Ascending aorta (tissue), 2 donors: ENCODE data around the gene PSKH1. TPM values are rescaled to one million over a fixed set of nuclear protein-coding genes. Genes with fewer than 3 reads are reported as not detected.
A peak's percentile ranks its signal among the peaks of the same experiment; 100 is the strongest.

Experiments used
- DNase-seq, 2 donors: peaks; one replicate each; pipeline ENCODE4 v3.0.0-alpha.2; 2019; ENCODE audit warnings: low spot score in 2 of 2
- H3K27ac ChIP-seq, 2 donors: fragments of 200-600 bp; sonication (generic); one replicate each; pipeline ENCODE4 v1.5.1; 2016 to 2017; ENCODE audit warnings: mild to moderate bottlenecking in 1 of 2
- H3K27me3 ChIP-seq: fragments of 200-600 bp; sonication (generic); one replicate; pipeline ENCODE4 v1.5.1; 2017
- H3K36me3 ChIP-seq, 2 donors: fragments of 200-600 bp; sonication (generic); one replicate each; pipeline ENCODE4 v1.5.1; 2016
- H3K4me1 ChIP-seq, 2 donors: fragments of 200-600 bp; sonication (generic); one replicate each; pipeline ENCODE4 v1.5.1; 2016 to 2017; ENCODE audit warnings: mild to moderate bottlenecking in 1 of 2
- H3K4me3 ChIP-seq, 2 donors: fragments of 200-600 bp; sonication (generic); one replicate each; pipeline ENCODE4 v1.5.1; 2016 to 2017; ENCODE audit warnings: mild to moderate bottlenecking in 1 of 2
- H3K9me3 ChIP-seq, 2 donors: fragments of 200-600 bp; sonication (generic); one replicate each; pipeline ENCODE4 v1.5.1; 2016
- CTCF ChIP-seq, 3 experiments: fragments of 200-600 bp in 2 of 3; fragments of 450-650 bp in 1 of 3; sonication (generic) in 2 of 3; IDR thresholded peaks; one replicate each; pipeline ENCODE4 v1.5.1; 2016 to 2019; ENCODE audit warnings: antibody characterized with exemption in 3 of 3, mild to moderate bottlenecking in 1 of 3, moderate library complexity in 1 of 3
- intact Hi-C: fragments of 100-400 bp; cut with DNase I; formaldehyde crosslinking; loops from one replicate; pipeline ENCODE4 v1.15.1; 2023
- total RNA-seq: library from RNA; depleted of rRNA; stranded (reverse); fragments of >200 nt; gene quantifications from one replicate; pipeline ENCODE4 v1.1.0, GENCODE V29; 2016

The PSKH1 gene
- total RNA-seq, 1 donor from 2014 or later, result 41.0 TPM

- Histone ChIP-seq H3K9me3 (no peaks in the 10 kb centered on the region), H3K4me1 (peaks cover 6 to 13% of the 10 kb centered on the region in 2 donors), H3K27ac (no peak overlapping the region), H3K4me3 (no peak overlapping the region), H3K27me3 (no peaks in the 10 kb centered on the region), H3K36me3 (peaks cover 73 to 82% of the 10 kb centered on the region in 2 donors)
- TF ChIP-seq CTCF (IDR thresholded peaks at IDR 0.05), result no peak
- intact Hi-C loops, result loop anchor here (5.0 kb wide), 1 partner anchor 161 kb away; no protein-coding TSS in a partner anchor
- DNase-seq, result no peak
These were observed 11.4 kb upstream of the PSKH1 start for GRCh38 chr16:67881621-67882161.

GRCh38 chr16:67882374-67883145 lies 10.5 kb upstream of the PSKH1 start:
- H3K9me3 ChIP-seq, result no peaks in the 10 kb centered on the region
- peaks cover 6 to 13% of the 10 kb centered on the region in 2 donors for H3K4me1 ChIP-seq
- H3K27me3 ChIP-seq, result no peaks in the 10 kb centered on the region
- no peak for DNase-seq
- intact Hi-C loops, result loop anchor here (1.0 to 5.0 kb wide), 2 partner anchors 46 to 160 kb away; no protein-coding TSS in a partner anchor
- H3K27ac ChIP-seq, result no peak overlapping the region
- no peak for TF ChIP-seq CTCF (IDR thresholded peaks at IDR 0.05)
- peaks cover 65 to 73% of the 10 kb centered on the region in 2 donors for H3K36me3 ChIP-seq
- H3K4me3 ChIP-seq, result no peak overlapping the region

GRCh38 chr16:67883146-67883871 lies 9.7 kb upstream of the PSKH1 start:
- no peak for TF ChIP-seq CTCF (IDR thresholded peaks at IDR 0.05)
- H3K27me3 ChIP-seq, result no peaks in the 10 kb centered on the region
- peaks cover 6 to 13% of the 10 kb centered on the region in 2 donors for H3K4me1 ChIP-seq
- intact Hi-C loops, result loop anchor here (1.0 to 5.0 kb wide), 2 partner anchors 45 to 159 kb away; no protein-coding TSS in a partner anchor
- no peak for DNase-seq
- H3K27ac ChIP-seq, result peak overlapping the region in 1 of 2 donors; percentile 75
- no peaks in the 10 kb centered on the region for H3K9me3 ChIP-seq
- no peak overlapping the region for H3K4me3 ChIP-seq
- H3K36me3 ChIP-seq, result peaks cover 57 to 66% of the 10 kb centered on the region in 2 donors

- Histone ChIP-seq H3K36me3 (peaks cover 52 to 60% of the 10 kb centered on the region in 2 donors), H3K27me3 (no peaks in the 10 kb centered on the region), H3K27ac (peak overlapping the region; percentile 67 to 75), H3K9me3 (no peaks in the 10 kb centered on the region), H3K4me1 (peaks cover 6 to 13% of the 10 kb centered on the region in 2 donors), H3K4me3 (peak overlapping the region in 1 of 2 donors; percentile 45)
- TF ChIP-seq CTCF (IDR thresholded peaks at IDR 0.05), result peak; percentile 77 to 94 (median 79)
- intact Hi-C loops, result loop anchor here (1.0 to 5.0 kb wide), 2 partner anchors 44 to 158 kb away; no protein-coding TSS in a partner anchor
- DNase-seq, result peak in 1 of 2 donors; percentile 73
These were observed 9.2 kb upstream of the PSKH1 start for GRCh38 chr16:67883872-67884261.

- Histone ChIP-seq H3K36me3 (peaks cover 43 to 52% of the 10 kb centered on the region in 2 donors), H3K9me3 (no peaks in the 10 kb centered on the region), H3K4me1 (peaks cover 6 to 13% of the 10 kb centered on the region in 2 donors), H3K27ac (peak within 1 kb of the TSS; percentile 67 to 75), H3K4me3 (peak within 1 kb of the TSS in 1 of 2 donors; percentile 45), H3K27me3 (no peaks in the 10 kb centered on the region)
- TF ChIP-seq CTCF (IDR thresholded peaks at IDR 0.05), result no peak
- DNase-seq, result peak; percentile 26 to 93
- intact Hi-C loops, result loop anchor here (5.0 kb wide), 1 partner anchor 158 kb away; no protein-coding TSS in a partner anchor
These were observed 8.4 kb upstream of the PSKH1 start, which contains the start of gene NRN1L for GRCh38 chr16:67884684-67885083. TSS of gene NRN1L (plus strand) at chr16:67884885. CDS start at chr16:67884904, 19 bp downstream.
